ENCODE measurements around the gene NQO2. TPM values are rescaled to one million over a fixed set of nuclear protein-coding genes. Genes with fewer than 3 reads are reported as not detected.

NQO2 gene
- 33.2 and 47.7 TPM in 2 replicates for polyA plus RNA-seq
- polyA minus RNA-seq: 16.1 and 18.3 TPM in 2 replicates

- TF ChIP-seq REST (IDR thresholded peaks at IDR 0.05; ENCODE audit: borderline replicate concordance): peak; percentile 1
- TF ChIP-seq CTCF (IDR thresholded peaks at IDR 0.05; ENCODE audit: poor library complexity, severe bottlenecking): no peak
- peak; percentile 47 for TF ChIP-seq MXI1 (conservative IDR thresholded peaks at IDR 0.05; ENCODE audit: poor library complexity, severe bottlenecking)
- TF ChIP-seq SMC3 (conservative IDR thresholded peaks at IDR 0.05; ENCODE audit: poor library complexity): no peak
- TF ChIP-seq RAD21 (conservative IDR thresholded peaks at IDR 0.05): no peak
- TF ChIP-seq POLR2AphosphoS5 (IDR thresholded peaks at IDR 0.05): peak; percentile 68
- TF ChIP-seq EP300 (conservative IDR thresholded peaks at IDR 0.05; ENCODE audit: poor library complexity, severe bottlenecking): peak; percentile 2
- TF ChIP-seq TAF1 (IDR thresholded peaks at IDR 0.05; ENCODE audit: low read depth): peak; percentile 25
- no peak for TF ChIP-seq EZH2 (IDR thresholded peaks at IDR 0.05; ENCODE audit: borderline replicate concordance, insufficient read depth, low read length, poor library complexity, severe bottlenecking)
- Histone ChIP-seq H4K20me1 (ENCODE audit: insufficient read depth) (no peaks in the 10 kb centered on the region), H3K36me3 (ENCODE audit: insufficient read depth, low read length) (no peaks in the 10 kb centered on the region), H3K79me2 (replicated peaks; ENCODE audit: insufficient read depth, low read length) (no peaks in the 10 kb centered on the region), H3K9me2 (ENCODE audit: insufficient read depth, low read length) (no peaks in the 10 kb centered on the region), H3K9ac (ENCODE audit: low read length) (peak within 1 kb of the TSS; percentile 83), H3K9me3 (ENCODE audit: low read length) (no peaks in the 10 kb centered on the region), H3F3A (ENCODE audit: insufficient read depth, low read length, poor library complexity, severe bottlenecking) (no peaks in the 10 kb centered on the region), H3K27ac (ENCODE audit: low read length) (peak within 1 kb of the TSS; percentile 70), H2AFZ (ENCODE audit: low read depth, low read length) (peak within 1 kb of the TSS; percentile 73), H3K4me2 (ENCODE audit: low read length) (peak within 1 kb of the TSS; percentile 88), H3K4me3 (ENCODE audit: low read length) (peak within 1 kb of the TSS; percentile 97), H3K27me3 (ENCODE audit: insufficient read depth, low read depth, low read length) (no peaks in the 10 kb centered on the region)
Measured at GRCh38 chr6:2999618-3000557, at the start of gene NQO2. Gene NQO2 (plus strand): TSS chr6:2999894. CDS start chr6:3006553, 6,659 bp downstream.

- no peaks in the 10 kb centered on the region for H3F3A ChIP-seq (ENCODE audit: insufficient read depth, low read length, poor library complexity, severe bottlenecking)
- no peak overlapping the region for H3K27ac ChIP-seq (ENCODE audit: low read length)
- H3K9me2 ChIP-seq (ENCODE audit: insufficient read depth, low read length): no peaks in the 10 kb centered on the region
- no peak overlapping the region for H2AFZ ChIP-seq (ENCODE audit: low read depth, low read length)
- H4K20me1 ChIP-seq (ENCODE audit: insufficient read depth): no peaks in the 10 kb centered on the region
- no peak overlapping the region for H3K4me3 ChIP-seq (ENCODE audit: low read length)
- H3K4me2 ChIP-seq (ENCODE audit: low read length): no peak overlapping the region
- no peaks in the 10 kb centered on the region for H3K9me3 ChIP-seq (ENCODE audit: low read length)
- H3K9ac ChIP-seq (ENCODE audit: low read length): no peak overlapping the region
- H3K27me3 ChIP-seq (ENCODE audit: insufficient read depth, low read depth, low read length): no peaks in the 10 kb centered on the region
- no peaks in the 10 kb centered on the region for H3K36me3 ChIP-seq (ENCODE audit: insufficient read depth, low read length)
- no peak for TF ChIP-seq TAF1 (IDR thresholded peaks at IDR 0.05; ENCODE audit: low read depth)
- no peak for TF ChIP-seq CTCF (IDR thresholded peaks at IDR 0.05; ENCODE audit: poor library complexity, severe bottlenecking)
- no peak for TF ChIP-seq EP300 (conservative IDR thresholded peaks at IDR 0.05; ENCODE audit: poor library complexity, severe bottlenecking)
- no peak for TF ChIP-seq POLR2AphosphoS5 (IDR thresholded peaks at IDR 0.05)
- no peak for TF ChIP-seq EZH2 (IDR thresholded peaks at IDR 0.05; ENCODE audit: borderline replicate concordance, insufficient read depth, low read length, poor library complexity, severe bottlenecking)
- no peak for TF ChIP-seq RAD21 (conservative IDR thresholded peaks at IDR 0.05)
- TF ChIP-seq MXI1 (conservative IDR thresholded peaks at IDR 0.05; ENCODE audit: poor library complexity, severe bottlenecking): no peak
- no peak for TF ChIP-seq SMC3 (conservative IDR thresholded peaks at IDR 0.05; ENCODE audit: poor library complexity)
- no peak for TF ChIP-seq REST (IDR thresholded peaks at IDR 0.05; ENCODE audit: borderline replicate concordance)
- H3K79me2 ChIP-seq (replicated peaks; ENCODE audit: insufficient read depth, low read length): no peaks in the 10 kb centered on the region
Measured at GRCh38 chr6:2950713-2951112, 49.0 kb upstream of the NQO2 start.

Data from neural cell (in vitro differentiated cells).